Gastrocnemius medialis (tissue), 4 donors: ENCODE data around the gene B3GNT9. TPM values are rescaled to one million over a fixed set of nuclear protein-coding genes. Genes with fewer than 3 reads are reported as not detected.

Experiments used
- ATAC-seq, 2 donors: fragments of 150-250 bp; one replicate each; pipeline ENCODE4 v1.9.1; 2016
- DNase-seq, 2 donors: peaks; one replicate each; pipeline ENCODE4 v3.0.0-alpha.2; 2019
- H3K27ac ChIP-seq, 4 donors: fragments of 200-600 bp; sonication (generic); 1 replicate in 1 of 4; 2 replicates in 3 of 4; pipeline ENCODE4 v1.5.1; 2016 to 2018; ENCODE audit warnings: mild to moderate bottlenecking in 2 of 4, moderate library complexity in 1 of 4
- H3K27me3 ChIP-seq, 3 donors: fragments of 200-600 bp; sonication (generic) in 2 of 3; 1 replicate in 1 of 3; 2 replicates in 2 of 3; pipeline versions ENCODE4 v1.5.1 to v1.6.0; 2016 to 2019; ENCODE audit warnings: mild to moderate bottlenecking in 1 of 3, moderate library complexity in 1 of 3
- H3K36me3 ChIP-seq, 2 donors: fragments of 200-600 bp; sonication (generic) in 1 of 2; one replicate each; pipeline ENCODE4 v1.5.1; 2017 to 2018
- H3K4me1 ChIP-seq, 2 donors: fragments of 200-600 bp; sonication (generic) in 1 of 2; one replicate each; pipeline ENCODE4 v1.5.1; 2016 to 2017; ENCODE audit warnings: mild to moderate bottlenecking in 2 of 2
- H3K4me3 ChIP-seq, 4 donors: fragments of 200-600 bp; sonication (generic) in 3 of 4; 1 replicate in 1 of 4; 2 replicates in 3 of 4; pipeline ENCODE4 v1.5.1; 2016 to 2019; ENCODE audit warnings: mild to moderate bottlenecking in 2 of 4
- H3K9me3 ChIP-seq, 3 donors: fragments of 200-600 bp; sonication (generic) in 2 of 3; 1 replicate in 1 of 3; 2 replicates in 2 of 3; pipeline ENCODE4 v1.5.1; 2016 to 2019
- POLR2A ChIP-seq, 2 donors: fragments of 450-650 bp; IDR thresholded peaks; one replicate each; pipeline ENCODE4 v1.6.1; 2017; ENCODE audit warnings: antibody characterized with exemption in 2 of 2, mild to moderate bottlenecking in 2 of 2, moderate library complexity in 2 of 2
- in situ Hi-C, 4 donors: fragments of 200-750 bp; cut with MboI; loops; one replicate each; pipeline versions ENCODE4 v1.15.0 to v1.8.0; 2017; ENCODE audit warnings: low sequenced_read_pairs in 4 of 4
- intact Hi-C: fragments of 100-400 bp; cut with DNase I; formaldehyde crosslinking; loops from one replicate; pipeline ENCODE4 v1.15.1; 2023; ENCODE audit warnings: low total_unique reads
- total RNA-seq, 4 donors: library from RNA; depleted of rRNA; stranded (reverse); fragments of >200 nt; gene quantifications; one replicate each; pipeline versions ENCODE4 v1.1.0 to v1.2.3, GENCODE V29; 2016
- TF ChIP-seq, protein P1 (sequence below), 5 experiments: fragments of 450-650 bp in 3 of 5; fragments of 200-600 bp in 2 of 5; sonication (generic) in 2 of 5; IDR thresholded peaks in 4 of 5; conservative IDR thresholded peaks in 1 of 5; 1 replicate in 4 of 5; 2 replicates in 1 of 5; pipeline ENCODE4 v1.5.1; 2016 to 2019; ENCODE audit warnings: antibody characterized with exemption in 5 of 5, mild to moderate bottlenecking in 3 of 5, moderate library complexity in 3 of 5

Gene B3GNT9
- total RNA-seq, 4 donors from 2014 or later, result 1.5 to 3.1 (median 2.6) TPM

DNA sequence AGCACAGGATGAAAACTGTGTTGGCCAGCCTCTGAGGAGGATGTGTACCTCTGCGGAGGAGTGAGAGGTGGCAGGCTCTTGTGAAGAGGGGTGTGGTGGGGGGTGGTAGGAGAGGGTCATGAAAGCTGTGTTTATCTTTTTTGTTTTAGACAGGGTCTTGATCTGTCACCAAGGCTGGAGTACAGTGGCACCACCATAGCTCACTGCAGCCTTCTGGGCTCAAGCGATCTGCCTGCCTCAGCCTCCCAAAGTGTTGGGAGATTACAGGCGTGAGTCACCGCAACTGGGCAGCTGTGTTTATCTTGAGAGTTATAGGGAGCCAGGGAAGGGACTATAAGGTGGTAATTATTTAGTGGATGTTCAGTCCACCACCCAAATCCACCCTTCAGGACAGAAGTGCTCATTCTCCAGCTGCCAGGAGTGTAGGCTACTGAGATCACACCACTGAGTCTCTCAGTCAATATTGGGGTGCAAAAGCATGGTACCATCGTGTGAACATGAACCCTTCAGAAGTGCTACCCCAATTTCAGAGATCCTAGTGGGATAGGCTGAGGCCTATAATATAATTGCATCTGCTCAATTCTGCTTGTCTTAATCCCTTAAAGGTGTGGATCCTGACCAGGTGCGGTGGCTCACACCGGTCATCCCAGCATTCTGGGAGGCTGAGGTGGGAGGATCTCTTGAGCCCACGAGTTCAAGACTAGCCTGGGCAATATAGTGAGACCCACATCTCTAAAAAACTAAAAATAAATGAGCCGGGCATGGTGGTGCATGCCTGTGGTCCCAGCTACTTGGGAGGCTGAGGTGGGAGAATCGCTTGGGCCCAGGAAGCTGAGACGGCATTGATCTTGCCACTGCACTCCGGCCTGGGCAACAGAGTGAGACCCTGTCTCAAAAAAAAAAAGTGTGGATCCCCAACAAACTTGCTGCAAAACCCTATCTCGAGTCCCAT is 39.9 kb upstream of the B3GNT9 start:
- no peak for ATAC-seq
- Histone ChIP-seq H3K27ac (peak overlapping the region in 1 of 4 donors; percentile 28), H3K27me3 (no peaks in the 10 kb centered on the region), H3K4me3 (peak overlapping the region in 1 of 4 donors; percentile 8), H3K36me3 (peaks cover 0 to 22% of the 10 kb centered on the region in 2 donors), H3K9me3 (no peaks in the 10 kb centered on the region), H3K4me1 (peaks cover 24 to 33% of the 10 kb centered on the region in 2 donors)
- in situ Hi-C loops (no loop called here), intact Hi-C loops (no loop called here)
- no peak for DNase-seq
- TF ChIP-seq, protein P1, sequence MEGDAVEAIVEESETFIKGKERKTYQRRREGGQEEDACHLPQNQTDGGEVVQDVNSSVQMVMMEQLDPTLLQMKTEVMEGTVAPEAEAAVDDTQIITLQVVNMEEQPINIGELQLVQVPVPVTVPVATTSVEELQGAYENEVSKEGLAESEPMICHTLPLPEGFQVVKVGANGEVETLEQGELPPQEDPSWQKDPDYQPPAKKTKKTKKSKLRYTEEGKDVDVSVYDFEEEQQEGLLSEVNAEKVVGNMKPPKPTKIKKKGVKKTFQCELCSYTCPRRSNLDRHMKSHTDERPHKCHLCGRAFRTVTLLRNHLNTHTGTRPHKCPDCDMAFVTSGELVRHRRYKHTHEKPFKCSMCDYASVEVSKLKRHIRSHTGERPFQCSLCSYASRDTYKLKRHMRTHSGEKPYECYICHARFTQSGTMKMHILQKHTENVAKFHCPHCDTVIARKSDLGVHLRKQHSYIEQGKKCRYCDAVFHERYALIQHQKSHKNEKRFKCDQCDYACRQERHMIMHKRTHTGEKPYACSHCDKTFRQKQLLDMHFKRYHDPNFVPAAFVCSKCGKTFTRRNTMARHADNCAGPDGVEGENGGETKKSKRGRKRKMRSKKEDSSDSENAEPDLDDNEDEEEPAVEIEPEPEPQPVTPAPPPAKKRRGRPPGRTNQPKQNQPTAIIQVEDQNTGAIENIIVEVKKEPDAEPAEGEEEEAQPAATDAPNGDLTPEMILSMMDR (IDR thresholded peaks at IDR 0.05 in 4 of 5, conservative IDR thresholded peaks at IDR 0.05 in 1 of 5), result no peak
- no peak for TF ChIP-seq POLR2A (IDR thresholded peaks at IDR 0.05)

DNA sequence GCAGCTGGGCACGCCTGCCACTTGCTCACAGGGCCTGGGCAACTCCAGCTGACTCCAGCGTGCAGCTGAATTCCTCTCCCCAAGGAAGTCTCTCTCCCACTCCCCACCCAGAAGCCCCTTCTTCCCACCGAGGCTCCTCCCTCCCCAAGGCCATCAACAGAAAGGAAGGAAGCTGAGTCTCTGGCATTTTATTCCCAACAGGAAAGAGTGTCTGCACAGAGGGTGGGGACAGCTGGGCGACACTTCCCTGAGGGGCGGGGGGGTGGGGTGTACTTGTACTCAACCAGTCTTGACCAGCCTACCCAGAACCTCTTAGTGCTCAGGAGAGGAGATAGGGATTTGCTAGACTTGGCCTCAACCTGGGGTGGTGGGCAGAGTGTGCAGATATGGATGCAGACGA is 39.2 kb upstream of the B3GNT9 start, which contains the start of gene EXOC3L1:
Gene EXOC3L1, minus strand, starts transcription at position 96 of the 400 bp plus-strand sequence. CDS start 460 bp downstream, outside the sequence.
- no peak for TF ChIP-seq POLR2A (IDR thresholded peaks at IDR 0.05)
- TF ChIP-seq, protein P1 (IDR thresholded peaks at IDR 0.05 in 4 of 5, conservative IDR thresholded peaks at IDR 0.05 in 1 of 5), result no peak
- no peak for DNase-seq
- intact Hi-C loops, result no loop called here
- Histone ChIP-seq H3K27me3 (no peaks in the 10 kb centered on the region), H3K4me3 (peak within 1 kb of the TSS in 1 of 4 donors; percentile 8), H3K36me3 (peaks cover 0 to 15% of the 10 kb centered on the region in 2 donors), H3K27ac (no peak within 1 kb of the TSS), H3K9me3 (no peaks in the 10 kb centered on the region), H3K4me1 (peaks cover 31 to 40% of the 10 kb centered on the region in 2 donors)
- no peak for ATAC-seq
- in situ Hi-C loops, result no loop called here

DNA sequence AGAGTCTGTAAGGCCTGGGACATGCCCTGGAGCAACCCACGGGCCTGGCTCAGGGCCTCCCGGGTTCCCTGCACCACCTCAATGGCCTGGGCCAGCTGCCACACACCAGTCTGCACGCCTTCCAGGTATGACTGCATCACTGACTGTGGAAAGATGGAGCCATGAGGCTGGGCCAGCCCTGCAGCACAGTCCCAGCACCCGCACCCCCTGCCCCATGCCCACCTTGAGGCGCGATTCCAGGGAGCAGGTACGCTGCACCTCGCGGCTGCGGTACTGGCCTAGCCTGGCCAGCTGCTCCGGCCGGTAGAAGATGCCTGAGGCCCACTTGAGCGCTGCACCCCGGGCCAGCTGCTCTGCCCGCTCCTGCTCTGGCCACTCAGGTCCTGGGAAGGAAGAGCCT is 38.0 kb upstream of the B3GNT9 start:
- no peak overlapping the region for H3K27ac ChIP-seq
- no peak overlapping the region for H3K4me3 ChIP-seq
- intact Hi-C loops, result no loop called here
- no peak for TF ChIP-seq POLR2A (IDR thresholded peaks at IDR 0.05)
- TF ChIP-seq, protein P1 (IDR thresholded peaks at IDR 0.05 in 4 of 5, conservative IDR thresholded peaks at IDR 0.05 in 1 of 5), result no peak
- no peaks in the 10 kb centered on the region for H3K9me3 ChIP-seq
- H3K27me3 ChIP-seq, result no peaks in the 10 kb centered on the region
- no peak for DNase-seq
- in situ Hi-C loops, result no loop called here
- no peak for ATAC-seq
- H3K36me3 ChIP-seq, result peaks cover 0 to 3% of the 10 kb centered on the region in 2 donors
- peaks cover 36 to 43% of the 10 kb centered on the region in 2 donors for H3K4me1 ChIP-seq

DNA sequence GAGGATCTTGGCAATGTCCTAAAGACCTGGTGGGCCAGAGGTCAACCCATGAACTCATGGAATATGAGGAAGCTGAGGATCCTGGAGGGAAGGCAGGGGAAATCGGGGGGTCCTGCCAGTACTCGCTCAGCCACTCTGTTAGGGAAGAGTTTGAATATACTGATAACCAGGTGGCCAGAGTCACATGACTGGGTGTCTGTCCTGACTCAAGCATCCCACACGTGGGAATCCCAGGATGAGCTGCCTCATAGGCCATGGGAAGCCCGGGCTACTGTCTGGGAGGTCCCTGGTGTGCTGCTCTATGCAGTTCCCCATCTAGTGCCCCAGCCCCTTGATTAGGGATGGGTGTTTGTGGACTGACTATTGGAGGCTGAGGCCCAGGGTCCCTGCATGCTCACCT is 37.5 kb upstream of the B3GNT9 start:
- in situ Hi-C loops, result no loop called here

More for the DNA sequence above, 37.5 kb upstream of the B3GNT9 start:
- Histone ChIP-seq H3K9me3 (no peaks in the 10 kb centered on the region), H3K27me3 (no peaks in the 10 kb centered on the region), H3K36me3 (no peaks in the 10 kb centered on the region), H3K27ac (no peak overlapping the region), H3K4me1 (peaks cover 31 to 40% of the 10 kb centered on the region in 2 donors), H3K4me3 (no peak overlapping the region)
- intact Hi-C loops, result no loop called here
- no peak for TF ChIP-seq POLR2A (IDR thresholded peaks at IDR 0.05)
- TF ChIP-seq, protein P1 (IDR thresholded peaks at IDR 0.05 in 4 of 5, conservative IDR thresholded peaks at IDR 0.05 in 1 of 5), result no peak
- no peak for ATAC-seq
- no peak for DNase-seq
